GM12873 (cell line): Measurements from ENCODE around the gene NFKBIB.

ENCODE experiments used
- TF ChIP-seq, protein P1 (sequence below): IDR thresholded peaks from 2 replicates; pipeline ENCODE4 v1.5.1; 2012; ENCODE audit warnings: low read depth, mild to moderate bottlenecking, moderate library complexity, low read length, control low read depth; ENCODE audit not compliant: insufficient read depth; ENCODE audit errors: missing control alignments

The NFKBIB gene

DNA sequence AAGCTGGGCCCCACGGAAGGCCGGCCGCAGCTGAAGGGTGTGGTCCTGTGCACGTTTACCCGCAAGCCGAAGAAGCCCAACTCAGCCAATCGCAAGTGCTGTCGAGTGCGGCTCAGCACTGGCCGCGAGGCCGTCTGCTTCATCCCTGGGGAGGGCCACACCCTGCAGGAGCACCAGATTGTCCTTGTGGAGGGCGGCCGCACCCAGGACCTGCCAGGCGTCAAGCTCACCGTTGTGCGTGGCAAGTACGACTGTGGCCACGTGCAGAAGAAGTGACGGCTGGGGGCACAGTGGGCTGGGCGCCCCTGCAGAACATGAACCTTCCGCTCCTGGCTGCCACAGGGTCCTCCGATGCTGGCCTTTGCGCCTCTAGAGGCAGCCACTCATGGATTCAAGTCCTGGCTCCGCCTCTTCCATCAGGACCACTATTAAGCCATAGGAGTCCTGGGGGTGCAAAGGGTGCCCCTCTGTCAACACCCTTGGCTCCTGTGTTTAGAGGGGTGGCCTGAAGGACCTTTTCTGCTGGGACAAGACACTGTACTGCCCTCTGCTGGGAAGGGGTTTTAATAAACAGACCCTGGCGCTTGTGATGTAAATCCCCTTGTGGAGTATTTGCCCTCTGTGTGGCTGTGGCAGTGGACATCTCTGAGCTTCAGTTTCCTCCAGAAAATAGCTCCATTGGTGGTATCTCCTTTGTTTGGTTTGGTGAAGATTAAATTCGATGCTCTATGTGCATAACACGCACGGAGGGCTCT, 32.8 kb downstream of the NFKBIB start:
- TF ChIP-seq, protein P1, sequence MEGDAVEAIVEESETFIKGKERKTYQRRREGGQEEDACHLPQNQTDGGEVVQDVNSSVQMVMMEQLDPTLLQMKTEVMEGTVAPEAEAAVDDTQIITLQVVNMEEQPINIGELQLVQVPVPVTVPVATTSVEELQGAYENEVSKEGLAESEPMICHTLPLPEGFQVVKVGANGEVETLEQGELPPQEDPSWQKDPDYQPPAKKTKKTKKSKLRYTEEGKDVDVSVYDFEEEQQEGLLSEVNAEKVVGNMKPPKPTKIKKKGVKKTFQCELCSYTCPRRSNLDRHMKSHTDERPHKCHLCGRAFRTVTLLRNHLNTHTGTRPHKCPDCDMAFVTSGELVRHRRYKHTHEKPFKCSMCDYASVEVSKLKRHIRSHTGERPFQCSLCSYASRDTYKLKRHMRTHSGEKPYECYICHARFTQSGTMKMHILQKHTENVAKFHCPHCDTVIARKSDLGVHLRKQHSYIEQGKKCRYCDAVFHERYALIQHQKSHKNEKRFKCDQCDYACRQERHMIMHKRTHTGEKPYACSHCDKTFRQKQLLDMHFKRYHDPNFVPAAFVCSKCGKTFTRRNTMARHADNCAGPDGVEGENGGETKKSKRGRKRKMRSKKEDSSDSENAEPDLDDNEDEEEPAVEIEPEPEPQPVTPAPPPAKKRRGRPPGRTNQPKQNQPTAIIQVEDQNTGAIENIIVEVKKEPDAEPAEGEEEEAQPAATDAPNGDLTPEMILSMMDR, result peak; percentile 63

DNA sequence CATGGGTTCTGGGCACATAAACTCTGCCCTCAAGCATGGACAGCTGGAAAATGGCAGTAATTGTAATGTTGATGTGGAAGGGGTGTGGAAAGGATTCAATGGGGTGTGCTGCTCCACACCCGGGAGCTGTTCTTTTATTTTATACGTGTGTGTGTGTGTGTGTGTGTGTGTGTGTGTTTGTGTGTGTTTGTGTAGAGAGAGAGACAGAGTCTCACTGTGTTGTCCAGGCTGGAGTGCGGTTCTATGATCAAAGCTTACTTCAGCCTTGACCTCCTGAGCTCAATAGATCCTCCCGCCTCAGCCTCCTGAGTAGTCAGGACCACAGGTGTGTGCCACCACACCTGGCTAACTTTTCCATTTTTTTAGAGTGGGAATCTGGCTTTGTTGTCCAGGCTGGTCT, 33.8 kb downstream of the NFKBIB start:
- TF ChIP-seq, protein P1, result no peak

DNA sequence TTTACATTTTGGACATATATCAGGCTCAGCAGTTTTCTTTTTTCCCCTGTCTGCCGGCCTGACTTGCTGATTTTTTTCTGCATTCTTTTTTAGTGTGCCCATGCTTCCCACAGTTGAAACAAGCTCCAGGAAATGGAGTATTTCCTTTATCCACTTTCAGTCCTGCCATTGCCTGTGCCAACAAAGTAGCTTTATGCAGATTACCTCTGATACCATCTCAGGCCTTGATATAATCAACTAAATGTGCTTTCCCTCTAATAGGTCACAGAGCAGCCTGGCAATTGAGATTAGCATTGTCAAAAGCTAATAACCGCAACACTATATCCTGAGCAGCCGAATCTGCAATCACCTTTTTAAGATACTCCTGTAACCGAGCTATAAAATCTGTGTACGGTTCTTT, 40.2 kb downstream of the NFKBIB start:
- TF ChIP-seq, protein P1, result no peak

DNA sequence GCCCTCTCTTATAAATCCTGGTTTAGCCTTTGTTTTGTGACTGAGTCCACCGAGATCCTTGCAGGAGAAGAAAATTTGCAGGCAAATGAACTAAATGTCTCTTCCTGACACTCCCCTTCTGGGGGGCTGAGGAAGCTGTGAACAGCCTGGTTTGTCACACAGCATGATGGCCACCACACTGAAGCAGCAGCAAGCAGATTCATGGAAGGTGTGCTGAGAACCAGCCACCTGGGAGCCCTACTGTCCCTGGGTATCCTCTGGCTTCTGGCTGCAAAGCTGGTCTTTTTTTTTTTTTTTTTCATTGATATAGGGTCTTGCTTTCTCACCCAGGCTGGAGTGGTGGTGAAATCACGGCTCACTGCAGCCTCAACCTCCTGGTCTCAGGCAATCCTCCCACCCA, 42.2 kb downstream of the NFKBIB start:
- TF ChIP-seq, protein P1, result no peak

DNA sequence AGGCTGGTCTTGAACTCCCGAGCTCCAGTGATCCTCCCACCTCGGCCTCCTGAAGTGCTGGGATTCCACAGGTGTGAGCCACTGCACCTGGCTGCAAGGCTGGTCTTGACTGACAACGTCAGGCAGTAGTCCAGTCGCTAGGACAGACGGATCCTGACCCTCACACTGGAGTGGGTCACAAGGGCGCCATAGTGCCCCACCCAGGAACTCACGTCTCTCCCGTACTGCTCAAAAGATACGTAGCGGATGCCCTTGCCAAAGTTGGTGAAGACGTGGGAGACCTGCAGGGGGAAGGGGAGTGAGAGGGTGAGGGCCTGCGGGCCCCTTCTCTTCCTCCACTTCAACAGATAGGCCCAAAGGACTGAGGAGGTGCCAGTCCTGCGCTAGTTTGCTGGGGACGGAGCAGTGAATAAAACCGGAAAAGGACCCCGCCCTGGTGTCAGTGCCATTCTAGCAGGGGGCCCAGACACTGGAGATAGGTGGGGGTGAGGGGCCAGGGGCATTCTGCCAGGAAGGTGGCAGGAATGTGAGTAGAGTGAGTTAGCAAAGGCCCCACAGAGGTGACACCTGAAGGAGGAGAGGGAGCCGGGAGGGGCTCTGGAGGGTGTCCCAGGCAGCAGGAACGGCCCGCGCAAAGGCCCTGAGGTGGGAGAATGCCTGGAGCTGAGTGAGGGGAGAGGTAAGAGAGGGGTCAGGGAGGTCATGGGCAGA, 42.9 kb downstream of the NFKBIB start:
- TF ChIP-seq, protein P1, result no peak

DNA sequence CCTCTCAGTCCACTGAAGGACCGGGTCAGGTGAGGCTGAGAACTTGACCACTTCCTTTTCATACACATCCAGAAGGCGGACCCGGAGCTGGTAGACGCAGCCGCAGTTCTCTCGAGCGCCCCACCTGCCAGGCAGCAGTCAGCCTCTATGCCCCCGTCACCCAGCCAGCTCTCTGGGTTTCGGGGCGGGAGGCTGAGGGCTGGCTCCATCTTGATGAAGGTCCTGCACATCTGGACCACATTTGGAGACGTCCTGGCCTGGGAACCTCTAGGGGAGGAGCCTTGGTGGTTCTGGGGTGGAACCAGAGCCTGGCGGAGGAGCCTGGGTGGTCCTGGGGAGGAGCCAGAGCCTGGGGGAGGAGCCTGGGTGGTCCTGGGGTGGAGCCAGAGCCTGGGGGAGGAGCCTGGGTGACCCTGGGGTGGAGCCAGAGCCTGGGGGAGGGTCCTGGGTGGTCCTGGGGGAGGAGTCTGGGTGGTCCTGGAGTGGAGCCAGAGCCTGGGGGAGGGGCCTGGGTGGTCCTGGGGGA, 45.3 kb downstream of the NFKBIB start:
- TF ChIP-seq, protein P1, result no peak

DNA sequence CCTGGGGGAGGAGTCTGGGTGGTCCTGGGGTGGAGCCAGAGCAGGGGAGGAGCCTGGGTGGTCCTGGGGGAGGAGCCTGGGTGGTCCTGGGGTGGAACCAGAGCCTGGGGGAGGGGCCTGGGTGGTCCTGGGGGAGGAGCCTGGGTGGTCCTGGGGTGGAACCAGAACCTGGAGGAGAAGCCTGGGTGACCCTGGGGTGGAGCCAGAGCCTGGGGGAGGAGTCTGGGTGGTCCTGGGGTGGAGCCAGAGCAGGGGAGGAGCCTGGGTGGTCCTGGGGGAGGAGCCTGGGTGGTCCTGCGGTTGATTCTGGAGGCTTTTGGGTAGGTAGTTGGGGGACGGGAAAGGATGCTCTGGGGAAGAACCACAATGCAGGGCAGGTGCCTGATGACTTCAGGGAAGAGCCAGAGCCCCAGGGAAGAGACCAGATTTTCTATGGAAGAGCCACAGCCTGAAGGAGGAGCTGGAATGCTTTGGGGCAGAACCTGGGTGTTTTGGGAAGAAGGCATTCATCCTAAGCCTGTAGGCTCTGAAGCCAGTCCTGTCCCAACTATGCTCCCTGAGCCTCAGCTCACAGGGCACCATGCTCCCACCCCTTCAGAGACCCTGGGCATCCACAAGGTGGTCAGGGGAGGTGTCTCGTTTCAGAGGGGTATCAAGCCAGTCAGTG, 45.9 kb downstream of the NFKBIB start:
- TF ChIP-seq, protein P1, result no peak
